Measurements from ENCODE around the gene CDK4.

Gene CDK4

GRCh38 chr12:57734591-57734990, 17.5 kb downstream of the CDK4 start:
- Histone ChIP-seq H3K4me3 (replicated peaks; ENCODE audit: insufficient read depth, low read length) (no peak overlapping the region), H3K27me3 (ENCODE audit: insufficient read depth, poor library complexity, severe bottlenecking) (no peaks in the 10 kb centered on the region), H3K27ac (replicated peaks) (no peak overlapping the region)
- TF ChIP-seq REST (IDR thresholded peaks at IDR 0.05; ENCODE audit: insufficient replicate concordance, low read depth), result no peak
- TF ChIP-seq GABPA (IDR thresholded peaks at IDR 0.05; ENCODE audit: low read depth), result no peak
- no peak for TF ChIP-seq SPI1 (IDR thresholded peaks at IDR 0.05; ENCODE audit: borderline replicate concordance, low read depth)
- no peak for TF ChIP-seq CTCF (IDR thresholded peaks at IDR 0.05; ENCODE audit: insufficient read depth, low read length)
- TF ChIP-seq POLR2AphosphoS5 (IDR thresholded peaks at IDR 0.05; ENCODE audit: low read depth), result no peak
- DNase-seq (ENCODE audit: low read depth in 1 of 2, low spot score in 1 of 2), result no peak

GRCh38 chr12:57733928-57734327, 18.2 kb downstream of the CDK4 start:
- H3K4me3 ChIP-seq (replicated peaks; ENCODE audit: insufficient read depth, low read length), result no peak overlapping the region
- no peak for DNase-seq (ENCODE audit: low read depth in 1 of 2, low spot score in 1 of 2)
- no peaks in the 10 kb centered on the region for H3K27me3 ChIP-seq (ENCODE audit: insufficient read depth, poor library complexity, severe bottlenecking)

More at GRCh38 chr12:57733928-57734327, 18.2 kb downstream of the CDK4 start:
- no peak overlapping the region for H3K27ac ChIP-seq (replicated peaks)
- no peak for TF ChIP-seq POLR2AphosphoS5 (IDR thresholded peaks at IDR 0.05; ENCODE audit: low read depth)
- no peak for TF ChIP-seq SPI1 (IDR thresholded peaks at IDR 0.05; ENCODE audit: borderline replicate concordance, low read depth)
- no peak for TF ChIP-seq GABPA (IDR thresholded peaks at IDR 0.05; ENCODE audit: low read depth)
- TF ChIP-seq CTCF (IDR thresholded peaks at IDR 0.05; ENCODE audit: insufficient read depth, low read length), result no peak
- no peak for TF ChIP-seq REST (IDR thresholded peaks at IDR 0.05; ENCODE audit: insufficient replicate concordance, low read depth)

Data from HL-60 (cell line).